ENCODE data around the gene GCHFR. TPM values are rescaled to one million over a fixed set of nuclear protein-coding genes. Genes with fewer than 3 reads are reported as not detected.

Gene GCHFR
- total RNA-seq, 2 donors from 2014 or later: 9.7 to 33.8 TPM

DNA sequence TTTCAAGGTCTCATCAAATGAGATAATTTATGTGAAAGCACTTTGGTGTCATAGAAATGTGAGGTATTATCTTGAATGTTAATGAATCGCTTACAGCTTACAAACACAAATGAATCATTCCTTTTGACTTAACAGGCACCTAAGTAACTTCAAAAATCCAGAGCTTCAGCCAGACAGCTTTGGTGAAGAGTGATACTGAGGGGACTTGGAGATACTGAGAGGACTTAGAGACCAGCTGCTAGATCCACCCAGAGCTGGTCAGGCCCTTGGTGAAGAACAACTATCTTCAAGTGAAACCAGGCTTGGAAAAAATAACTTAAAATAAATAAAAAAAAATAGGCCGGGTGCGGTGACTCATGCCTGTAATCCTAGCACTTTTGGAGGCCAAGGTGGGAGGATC is 26.9 kb downstream of the GCHFR start:
- no peak for TF ChIP-seq CTCF (IDR thresholded peaks at IDR 0.05)
- peaks cover 0 to 11% of the 10 kb centered on the region in 2 donors for H3K4me1 ChIP-seq
- no peak for DNase-seq (ENCODE audit: low spot score)

GRCh38 chr15:40792394-40792793 is 28.5 kb downstream of the GCHFR start:
- Histone ChIP-seq H3K9me3 (no peaks in the 10 kb centered on the region), H3K4me1 (peaks cover 0 to 2% of the 10 kb centered on the region in 2 donors), H3K27ac (no peak overlapping the region), H3K36me3 (no peaks in the 10 kb centered on the region), H3K27me3 (no peaks in the 10 kb centered on the region), H3K4me3 (no peak overlapping the region)
- TF ChIP-seq CTCF (IDR thresholded peaks at IDR 0.05): no peak
- DNase-seq (ENCODE audit: low spot score): no peak

More for the DNA sequence above, 26.9 kb downstream of the GCHFR start:
- H3K27ac ChIP-seq: no peak overlapping the region
- H3K9me3 ChIP-seq: no peaks in the 10 kb centered on the region
- H3K36me3 ChIP-seq: no peaks in the 10 kb centered on the region
- H3K27me3 ChIP-seq: no peaks in the 10 kb centered on the region
- no peak overlapping the region for H3K4me3 ChIP-seq

DNA sequence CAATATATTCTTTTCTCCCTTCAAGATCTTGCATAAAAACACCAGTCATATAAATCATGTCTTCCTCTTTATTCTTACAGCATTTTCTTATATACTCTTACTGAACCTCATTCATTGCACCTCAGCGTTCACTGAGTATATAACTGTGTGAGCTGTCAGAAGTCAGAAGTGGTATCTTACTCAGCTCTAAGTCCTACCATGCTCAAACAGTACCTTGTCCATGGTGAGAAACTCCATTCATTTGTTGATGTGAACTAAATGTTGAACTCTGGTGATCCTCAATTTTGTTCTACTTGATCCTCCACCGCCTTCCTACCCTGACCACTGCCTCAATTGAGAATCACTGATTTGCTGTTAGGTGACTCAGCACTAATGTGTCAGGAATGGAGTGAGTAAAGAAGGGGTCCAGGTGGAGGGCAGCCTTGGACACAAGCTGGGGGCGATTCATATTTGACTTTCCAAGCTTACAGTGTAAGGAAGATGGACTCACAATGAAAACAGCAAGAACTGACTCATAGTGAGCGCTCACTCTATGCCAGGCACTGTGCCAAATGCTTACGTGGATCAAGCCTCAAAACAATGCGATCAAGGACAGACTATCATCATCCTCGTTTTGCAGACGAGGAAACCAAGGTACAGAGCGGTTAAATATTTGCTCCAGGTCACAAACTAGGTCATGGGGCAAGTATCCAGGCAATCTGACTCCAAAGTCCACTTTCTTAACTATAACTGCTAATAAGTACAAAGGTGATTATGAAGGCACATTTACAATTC is 29.5 kb downstream of the GCHFR start:
- H3K4me3 ChIP-seq: no peak overlapping the region
- H3K36me3 ChIP-seq: no peaks in the 10 kb centered on the region
- H3K4me1 ChIP-seq: no peaks in the 10 kb centered on the region
- TF ChIP-seq CTCF (IDR thresholded peaks at IDR 0.05): no peak
- DNase-seq (ENCODE audit: low spot score): no peak
- H3K27me3 ChIP-seq: no peaks in the 10 kb centered on the region
- H3K27ac ChIP-seq: no peak overlapping the region
- no peaks in the 10 kb centered on the region for H3K9me3 ChIP-seq

- no peaks in the 10 kb centered on the region for H3K27me3 ChIP-seq
- no peaks in the 10 kb centered on the region for H3K36me3 ChIP-seq
- DNase-seq (ENCODE audit: low spot score): no peak
- no peaks in the 10 kb centered on the region for H3K4me1 ChIP-seq
- H3K4me3 ChIP-seq: no peak overlapping the region
- H3K27ac ChIP-seq: no peak overlapping the region
- TF ChIP-seq CTCF (IDR thresholded peaks at IDR 0.05): no peak
- H3K9me3 ChIP-seq: no peaks in the 10 kb centered on the region
Measured at GRCh38 chr15:40796041-40796440, 32.2 kb downstream of the GCHFR start.

- Histone ChIP-seq H3K27me3 (no peaks in the 10 kb centered on the region), H3K36me3 (no peaks in the 10 kb centered on the region), H3K4me3 (no peak overlapping the region), H3K27ac (no peak overlapping the region), H3K4me1 (no peaks in the 10 kb centered on the region), H3K9me3 (no peaks in the 10 kb centered on the region)
- no peak for TF ChIP-seq CTCF (IDR thresholded peaks at IDR 0.05)
- DNase-seq (ENCODE audit: low spot score): no peak
Measured at GRCh38 chr15:40796512-40796911, 32.6 kb downstream of the GCHFR start.

GRCh38 chr15:40799523-40799922 is 35.7 kb downstream of the GCHFR start:
- no peaks in the 10 kb centered on the region for H3K36me3 ChIP-seq
- H3K9me3 ChIP-seq: no peaks in the 10 kb centered on the region
- H3K4me3 ChIP-seq: no peak overlapping the region
- DNase-seq (ENCODE audit: low spot score): no peak
- no peak for TF ChIP-seq CTCF (IDR thresholded peaks at IDR 0.05)
- peaks cover 0 to 9% of the 10 kb centered on the region in 2 donors for H3K4me1 ChIP-seq
- no peak overlapping the region for H3K27ac ChIP-seq
- no peaks in the 10 kb centered on the region for H3K27me3 ChIP-seq
